Measurements from ENCODE around the gene IDUA.
A peak's percentile ranks its signal among the peaks of the same experiment; 100 is the strongest.
"Not testable (repeated sequence)": the region's sequence is repeated elsewhere in the genome, so short reads cannot be mapped to it uniquely, and the experiment has no call there.

The IDUA gene

DNA sequence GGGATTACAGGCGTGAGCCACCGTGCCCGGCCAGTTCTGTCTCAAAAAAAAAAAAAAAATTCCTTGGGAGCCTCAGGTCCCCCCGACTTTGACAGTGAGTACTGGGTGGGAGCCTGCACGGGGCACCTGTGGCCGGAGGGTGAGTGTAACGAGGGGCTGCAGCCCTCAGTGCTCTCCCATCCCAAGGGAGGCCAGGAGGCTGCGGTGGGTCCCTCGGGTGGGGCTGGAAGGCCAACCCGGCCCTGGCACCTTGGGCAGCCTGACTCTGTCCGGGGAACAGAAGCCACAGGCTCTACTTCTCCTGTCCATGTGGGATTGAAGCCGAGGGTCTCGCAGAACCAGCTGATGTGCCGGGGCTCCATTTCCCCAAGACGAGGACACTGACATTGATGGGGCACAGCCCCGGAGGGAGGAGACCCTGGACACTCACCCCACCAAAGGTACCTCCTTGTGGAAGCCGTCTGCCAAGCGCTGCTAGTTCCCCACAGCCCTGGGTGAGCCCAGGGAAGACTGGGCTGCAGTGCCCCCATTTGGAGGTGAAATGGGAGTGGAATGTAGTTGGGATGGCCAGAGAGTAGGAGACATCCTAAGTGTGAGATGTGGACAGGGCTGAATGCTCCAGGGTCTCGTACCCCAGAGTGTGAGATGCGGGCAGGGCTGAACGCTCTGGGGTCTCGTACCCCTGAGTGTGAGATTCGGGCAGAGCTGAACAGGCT lies 8.6 kb downstream of the IDUA start:
- H3K4me3 ChIP-seq (ENCODE audit: low read depth, low read length), result no peak overlapping the region
- TF ChIP-seq, protein P1, sequence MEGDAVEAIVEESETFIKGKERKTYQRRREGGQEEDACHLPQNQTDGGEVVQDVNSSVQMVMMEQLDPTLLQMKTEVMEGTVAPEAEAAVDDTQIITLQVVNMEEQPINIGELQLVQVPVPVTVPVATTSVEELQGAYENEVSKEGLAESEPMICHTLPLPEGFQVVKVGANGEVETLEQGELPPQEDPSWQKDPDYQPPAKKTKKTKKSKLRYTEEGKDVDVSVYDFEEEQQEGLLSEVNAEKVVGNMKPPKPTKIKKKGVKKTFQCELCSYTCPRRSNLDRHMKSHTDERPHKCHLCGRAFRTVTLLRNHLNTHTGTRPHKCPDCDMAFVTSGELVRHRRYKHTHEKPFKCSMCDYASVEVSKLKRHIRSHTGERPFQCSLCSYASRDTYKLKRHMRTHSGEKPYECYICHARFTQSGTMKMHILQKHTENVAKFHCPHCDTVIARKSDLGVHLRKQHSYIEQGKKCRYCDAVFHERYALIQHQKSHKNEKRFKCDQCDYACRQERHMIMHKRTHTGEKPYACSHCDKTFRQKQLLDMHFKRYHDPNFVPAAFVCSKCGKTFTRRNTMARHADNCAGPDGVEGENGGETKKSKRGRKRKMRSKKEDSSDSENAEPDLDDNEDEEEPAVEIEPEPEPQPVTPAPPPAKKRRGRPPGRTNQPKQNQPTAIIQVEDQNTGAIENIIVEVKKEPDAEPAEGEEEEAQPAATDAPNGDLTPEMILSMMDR (conservative IDR thresholded peaks at IDR 0.05; ENCODE audit: low read depth, low read length), result peak; percentile 15
- no peak for DNase-seq (ENCODE audit: low read depth)

- no peak overlapping the region for H3K4me3 ChIP-seq (ENCODE audit: low read depth, low read length)
- DNase-seq (ENCODE audit: low read depth), result no peak
- TF ChIP-seq, protein P1 (conservative IDR thresholded peaks at IDR 0.05; ENCODE audit: low read depth, low read length), result no peak
These were observed 9.5 kb downstream of the IDUA start for GRCh38 chr4:996030-996996.

DNA sequence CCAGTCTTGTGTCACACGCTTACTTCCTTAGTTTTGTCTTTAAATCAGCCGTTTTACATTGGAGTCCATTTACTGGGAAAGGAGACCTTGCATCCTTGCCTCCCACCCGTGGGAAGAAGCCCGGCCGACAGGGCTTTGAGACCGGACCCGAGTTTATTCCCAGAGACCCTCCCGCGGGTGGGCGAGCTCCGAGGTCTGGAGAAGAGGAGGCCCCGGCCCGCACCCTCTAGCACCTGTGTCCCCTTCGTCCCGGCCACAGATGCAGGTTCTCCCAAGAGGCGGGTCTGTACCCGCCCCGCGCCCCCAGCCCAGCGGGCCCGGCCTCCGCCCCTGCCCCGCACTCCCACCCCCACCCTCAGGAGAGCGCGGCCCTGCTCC lies 10.1 kb downstream of the IDUA start:
- H3K4me3 ChIP-seq (ENCODE audit: low read depth, low read length), result no peak overlapping the region
- DNase-seq (ENCODE audit: low read depth), result no peak
- TF ChIP-seq, protein P1 (conservative IDR thresholded peaks at IDR 0.05; ENCODE audit: low read depth, low read length), result no peak

- no peak for DNase-seq (ENCODE audit: low read depth)
- H3K4me3 ChIP-seq (ENCODE audit: low read depth, low read length), result peak overlapping the region; percentile 32
- TF ChIP-seq, protein P1 (conservative IDR thresholded peaks at IDR 0.05; ENCODE audit: low read depth, low read length), result no peak
These were observed 10.7 kb downstream of the IDUA start for GRCh38 chr4:997375-998071.

DNA sequence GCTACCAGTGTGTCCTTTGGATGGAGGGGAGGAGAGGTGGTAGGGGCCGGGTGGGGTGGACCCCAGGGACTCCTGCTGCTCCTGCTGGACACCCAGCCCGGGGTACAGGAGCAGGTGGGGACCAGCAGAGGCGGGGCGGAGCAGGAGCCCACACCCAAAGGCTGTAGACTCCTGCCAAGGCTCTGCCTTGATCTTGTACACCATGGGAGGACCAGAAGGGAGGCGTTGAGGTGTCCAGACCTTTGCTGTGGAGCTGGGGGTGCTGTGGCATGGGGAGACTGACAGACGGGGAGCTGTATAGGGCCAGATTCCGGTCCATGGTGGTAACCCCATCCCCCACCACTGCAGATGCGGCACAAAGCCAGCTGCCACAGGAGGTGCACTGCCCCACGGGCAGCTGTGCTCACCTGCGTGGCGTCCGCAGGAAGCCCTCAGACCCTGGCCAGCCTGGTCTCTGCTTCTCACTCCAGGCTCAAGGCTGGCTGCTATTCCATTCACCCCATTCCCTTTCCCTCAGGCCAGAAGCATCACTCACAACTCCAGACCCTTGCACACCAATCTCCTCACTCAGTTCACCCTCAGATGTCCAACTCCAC lies 11.3 kb downstream of the IDUA start:
- H3K4me3 ChIP-seq (ENCODE audit: low read depth, low read length), result no peak overlapping the region
- no peak for DNase-seq (ENCODE audit: low read depth)
- TF ChIP-seq, protein P1 (conservative IDR thresholded peaks at IDR 0.05; ENCODE audit: low read depth, low read length), result no peak

GRCh38 chr4:999240-999863 lies 12.5 kb downstream of the IDUA start:
- TF ChIP-seq, protein P1 (conservative IDR thresholded peaks at IDR 0.05; ENCODE audit: low read depth, low read length), result peak; percentile 4
- H3K4me3 ChIP-seq (ENCODE audit: low read depth, low read length); DNase-seq (ENCODE audit: low read depth): not testable (repeated sequence)

Data from choroid plexus epithelial cell (primary cell).